HG02870 (cell line): ENCODE measurements around the gene INPP5J.

Experiments
- ATAC-seq: cut with Tn5 transposase; IDR thresholded peaks from one replicate; pipeline ENCODE4 v1.9.1; 2021; ENCODE audit warnings: mild to moderate bottlenecking, moderate library complexity; ENCODE audit not compliant: unreplicated experiment

INPP5J gene

DNA sequence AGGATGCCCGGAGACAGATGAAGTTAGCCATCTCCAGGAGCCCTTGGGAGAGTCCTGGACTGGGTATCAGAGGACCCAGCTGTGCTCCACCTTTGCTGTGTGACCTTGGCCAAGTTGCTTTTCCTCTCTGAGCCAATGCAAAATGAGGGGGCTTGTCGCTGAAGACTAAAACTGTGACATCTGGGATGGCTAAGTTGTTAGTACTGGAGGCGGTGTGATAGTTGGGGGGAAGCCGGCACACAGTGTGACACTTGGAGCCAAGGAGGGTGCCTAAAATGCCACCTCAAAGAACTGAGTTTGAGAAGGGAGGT is 481 bp downstream of the INPP5J start:
- ATAC-seq = no peak

DNA sequence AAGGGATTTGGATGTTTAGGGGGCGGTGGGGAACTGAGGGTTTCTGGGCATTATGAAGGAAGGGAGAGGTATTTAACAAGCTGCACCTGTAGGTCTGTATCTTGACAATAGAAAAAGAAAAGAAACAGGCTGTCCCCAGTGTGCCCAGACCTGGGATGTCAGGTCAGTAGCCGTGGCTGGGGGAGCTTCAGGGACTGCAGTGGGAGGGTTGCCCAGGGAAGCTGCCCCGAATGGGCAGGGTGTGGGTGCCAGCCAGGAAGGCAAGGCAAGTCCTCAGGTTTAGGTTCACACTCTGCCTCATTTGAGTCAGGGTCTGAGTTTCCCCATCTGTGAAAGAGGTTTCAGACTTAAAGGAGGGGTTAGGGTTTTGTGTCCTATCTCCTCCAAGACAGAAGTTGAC is 1.5 kb downstream of the INPP5J start:
- ATAC-seq = no peak

DNA sequence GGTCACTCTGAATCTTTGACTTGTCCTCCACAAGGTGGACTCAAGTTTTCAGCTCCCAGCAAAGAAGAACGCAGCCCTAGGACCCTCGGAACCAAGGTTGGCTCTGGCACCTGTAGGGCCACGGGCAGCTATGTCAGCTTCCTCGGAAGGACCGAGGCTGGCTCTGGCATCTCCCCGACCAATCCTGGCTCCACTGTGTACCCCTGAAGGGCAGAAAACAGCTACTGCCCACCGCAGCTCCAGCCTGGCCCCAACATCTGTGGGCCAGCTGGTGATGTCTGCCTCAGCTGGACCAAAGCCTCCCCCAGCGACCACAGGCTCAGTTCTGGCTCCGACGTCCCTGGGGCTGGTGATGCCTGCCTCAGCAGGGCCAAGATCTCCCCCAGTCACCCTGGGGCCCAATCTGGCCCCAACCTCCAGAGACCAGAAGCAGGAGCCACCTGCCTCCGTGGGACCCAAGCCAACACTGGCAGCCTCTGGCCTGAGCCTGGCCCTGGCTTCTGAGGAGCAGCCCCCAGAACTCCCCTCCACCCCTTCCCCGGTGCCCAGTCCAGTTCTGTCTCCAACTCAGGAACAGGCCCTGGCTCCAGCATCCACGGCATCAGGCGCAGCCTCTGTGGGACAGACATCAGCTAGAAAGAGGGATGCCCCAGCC is 2.2 kb downstream of the INPP5J start:
- no peak for ATAC-seq

DNA sequence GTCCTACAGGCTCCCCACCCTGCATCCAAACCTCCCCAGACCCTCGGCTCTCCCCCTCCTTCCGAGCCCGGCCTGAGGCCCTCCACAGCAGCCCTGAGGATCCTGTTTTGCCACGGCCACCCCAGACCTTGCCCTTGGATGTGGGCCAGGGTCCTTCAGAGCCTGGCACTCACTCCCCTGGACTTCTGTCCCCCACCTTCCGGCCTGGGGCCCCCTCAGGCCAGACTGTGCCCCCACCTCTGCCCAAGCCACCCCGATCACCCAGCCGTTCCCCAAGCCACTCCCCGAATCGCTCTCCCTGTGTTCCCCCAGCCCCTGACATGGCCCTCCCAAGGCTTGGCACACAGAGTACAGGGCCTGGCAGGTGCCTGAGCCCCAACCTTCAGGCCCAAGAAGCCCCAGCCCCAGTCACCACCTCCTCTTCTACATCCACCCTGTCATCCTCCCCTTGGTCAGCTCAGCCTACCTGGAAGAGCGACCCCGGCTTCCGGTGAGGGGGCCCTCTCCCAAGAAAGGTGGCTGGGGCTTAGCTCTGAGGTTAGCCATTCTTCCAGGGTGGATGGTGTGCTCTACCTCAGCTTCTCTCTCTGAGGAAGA is 2.9 kb downstream of the INPP5J start:
- ATAC-seq = no peak

DNA sequence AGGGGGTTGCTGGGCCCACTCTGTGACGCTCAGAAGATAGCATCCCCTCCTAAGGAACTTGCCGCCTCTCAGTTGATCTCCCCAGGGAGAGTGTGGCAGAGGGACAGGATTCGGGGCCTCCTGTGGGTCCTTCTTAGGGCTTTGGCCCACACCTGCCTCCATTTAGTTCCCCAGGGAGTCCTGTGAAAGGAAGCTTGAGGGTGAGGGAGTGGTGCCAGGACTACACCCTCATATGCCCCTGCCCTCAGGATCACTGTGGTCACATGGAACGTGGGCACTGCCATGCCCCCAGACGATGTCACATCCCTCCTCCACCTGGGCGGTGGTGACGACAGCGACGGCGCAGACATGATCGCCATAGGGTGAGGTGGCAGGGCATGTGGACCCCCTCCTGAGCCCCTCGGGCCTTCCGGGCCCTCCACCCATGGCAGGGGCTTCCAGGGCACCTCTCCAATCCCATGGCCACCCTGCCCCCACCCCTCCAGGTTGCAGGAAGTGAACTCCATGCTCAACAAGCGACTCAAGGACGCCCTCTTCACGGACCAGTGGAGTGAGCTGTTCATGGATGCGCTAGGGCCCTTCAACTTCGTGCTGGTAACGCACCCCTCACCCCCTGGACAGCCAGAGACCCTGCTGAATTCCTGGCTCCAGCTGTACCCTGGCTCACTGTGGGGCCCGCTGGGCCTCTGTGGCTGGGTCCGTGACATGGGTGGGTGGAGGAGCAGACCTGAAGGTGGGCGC is 3.5 kb downstream of the INPP5J start:
- ATAC-seq = no peak

DNA sequence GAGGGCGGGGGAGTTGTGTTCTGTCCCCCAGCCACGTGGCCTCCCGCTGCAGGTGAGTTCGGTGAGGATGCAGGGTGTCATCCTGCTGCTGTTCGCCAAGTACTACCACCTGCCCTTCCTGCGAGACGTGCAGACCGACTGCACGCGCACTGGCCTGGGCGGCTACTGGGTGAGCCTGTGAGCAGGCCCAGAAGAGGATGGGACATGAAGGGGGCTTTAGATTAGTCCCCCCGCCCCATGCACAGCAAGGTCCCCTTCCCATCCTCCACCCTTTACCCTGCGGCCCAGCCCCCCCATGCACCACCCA is 4.1 kb downstream of the INPP5J start:
- ATAC-seq = no peak

DNA sequence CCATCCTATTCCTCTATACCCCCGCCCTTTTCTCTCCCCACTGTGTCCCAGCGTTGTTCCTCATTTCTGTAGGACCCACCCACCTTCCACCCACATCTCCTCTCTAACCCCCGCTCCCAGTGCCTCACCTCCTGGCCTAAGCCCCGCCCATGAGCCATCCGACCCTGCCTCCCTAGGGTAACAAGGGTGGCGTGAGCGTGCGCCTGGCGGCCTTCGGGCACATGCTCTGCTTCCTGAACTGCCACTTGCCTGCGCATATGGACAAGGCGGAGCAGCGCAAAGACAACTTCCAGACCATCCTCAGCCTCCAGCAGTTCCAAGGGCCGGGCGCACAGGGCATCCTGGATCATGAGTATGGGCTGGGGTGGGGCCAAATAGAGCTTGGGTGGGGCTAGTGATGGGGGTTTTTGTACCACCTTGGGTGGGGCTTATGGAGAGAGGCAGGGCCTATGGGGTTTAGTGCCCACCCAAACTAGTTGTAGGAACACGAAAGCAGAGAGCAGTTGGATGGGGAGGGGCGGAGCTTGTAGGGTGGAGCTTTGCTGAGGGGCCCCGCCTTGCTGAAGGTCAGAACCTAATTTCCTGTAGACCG is 4.5 kb downstream of the INPP5J start:
- no peak for ATAC-seq

DNA sequence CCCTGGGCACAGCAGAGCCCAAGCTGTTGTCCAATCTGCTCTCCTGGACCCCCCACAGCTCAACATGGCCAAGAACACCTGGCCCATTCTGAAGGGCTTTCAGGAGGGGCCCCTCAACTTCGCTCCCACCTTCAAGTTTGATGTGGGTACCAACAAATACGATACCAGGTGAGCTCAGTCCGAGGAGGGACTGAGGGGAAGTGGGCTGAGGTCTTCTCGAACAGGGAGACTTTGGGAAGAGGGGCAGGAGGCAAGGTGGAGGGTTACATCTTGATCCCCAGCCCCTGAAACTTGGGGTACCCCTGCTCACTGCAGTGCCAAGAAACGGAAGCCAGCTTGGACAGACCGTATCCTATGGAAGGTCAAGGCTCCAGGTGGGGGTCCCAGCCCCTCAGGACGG is 5.4 kb downstream of the INPP5J start:
- no peak for ATAC-seq

DNA sequence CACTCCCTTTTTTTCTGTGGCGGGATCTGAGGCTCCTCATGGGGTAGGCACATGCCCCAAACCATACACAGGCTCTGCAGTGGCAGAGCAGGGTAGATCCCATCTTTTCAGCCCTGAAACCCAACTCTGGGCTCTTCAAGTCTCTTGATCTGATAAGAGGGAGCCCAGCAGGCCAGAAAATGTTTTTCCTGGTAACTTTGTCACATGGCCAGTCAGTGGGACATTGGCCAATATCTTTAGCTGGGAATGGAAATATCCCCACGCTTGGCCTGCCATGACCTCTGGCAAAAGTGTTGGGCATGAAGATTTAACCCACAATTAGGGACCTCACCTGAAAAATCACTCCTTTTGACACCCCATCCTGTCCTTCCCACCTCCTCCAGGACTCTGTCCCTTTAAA is 8.1 kb downstream of the INPP5J start:
- no peak for ATAC-seq

DNA sequence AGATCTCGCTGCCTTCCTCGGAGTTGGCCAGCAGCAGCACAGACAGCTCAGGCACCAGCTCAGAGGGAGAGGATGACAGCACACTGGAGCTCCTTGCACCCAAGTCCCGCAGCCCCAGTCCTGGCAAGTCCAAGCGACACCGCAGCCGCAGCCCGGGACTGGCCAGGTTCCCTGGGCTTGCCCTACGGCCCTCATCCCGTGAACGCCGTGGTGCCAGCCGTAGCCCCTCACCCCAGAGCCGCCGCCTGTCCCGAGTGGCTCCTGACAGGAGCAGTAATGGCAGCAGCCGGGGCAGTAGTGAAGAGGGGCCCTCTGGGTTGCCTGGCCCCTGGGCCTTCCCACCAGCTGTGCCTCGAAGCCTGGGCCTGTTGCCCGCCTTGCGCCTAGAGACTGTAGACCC is 11.1 kb downstream of the INPP5J start:
- no peak for ATAC-seq

DNA sequence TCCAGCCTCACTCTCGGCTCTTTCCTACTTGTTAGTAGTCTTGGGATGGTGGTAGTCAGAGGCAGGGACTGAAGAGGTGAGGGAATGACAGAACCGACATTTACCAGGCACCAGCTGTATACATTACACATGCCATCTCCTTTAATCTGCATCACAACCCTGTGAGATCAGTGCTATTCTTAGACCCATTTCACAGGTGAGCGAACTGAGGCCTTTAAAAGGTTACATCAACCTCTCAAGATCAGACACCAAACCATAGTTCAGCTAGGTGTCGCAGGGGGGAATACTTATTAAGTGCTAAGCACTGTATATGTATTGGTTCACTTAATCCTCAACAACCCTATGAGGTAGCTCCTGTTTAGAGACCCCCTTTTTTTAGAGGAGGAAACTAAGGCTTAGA is 11.9 kb downstream of the INPP5J start:
- no peak for ATAC-seq

DNA sequence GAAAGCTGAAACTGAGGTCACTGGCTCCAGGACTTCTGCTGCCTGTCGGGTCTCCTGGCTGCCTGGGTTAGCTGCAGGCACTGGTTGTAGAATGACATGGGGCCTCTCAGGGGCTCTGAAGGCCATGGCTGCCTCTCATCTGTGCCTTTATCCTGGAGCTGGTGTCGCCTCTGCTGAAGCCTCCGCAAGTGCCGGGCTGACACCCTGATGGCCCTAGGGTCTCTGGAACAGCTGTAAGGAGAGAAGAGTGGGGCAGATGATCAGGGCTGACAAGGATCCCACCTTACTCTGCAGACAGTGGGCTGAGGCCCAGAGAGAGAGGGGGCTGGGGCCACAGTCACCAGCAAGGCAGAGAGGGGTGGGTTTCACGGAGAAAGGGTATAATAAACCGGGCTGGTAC is 12.9 kb downstream of the INPP5J start:
- ATAC-seq = no peak

DNA sequence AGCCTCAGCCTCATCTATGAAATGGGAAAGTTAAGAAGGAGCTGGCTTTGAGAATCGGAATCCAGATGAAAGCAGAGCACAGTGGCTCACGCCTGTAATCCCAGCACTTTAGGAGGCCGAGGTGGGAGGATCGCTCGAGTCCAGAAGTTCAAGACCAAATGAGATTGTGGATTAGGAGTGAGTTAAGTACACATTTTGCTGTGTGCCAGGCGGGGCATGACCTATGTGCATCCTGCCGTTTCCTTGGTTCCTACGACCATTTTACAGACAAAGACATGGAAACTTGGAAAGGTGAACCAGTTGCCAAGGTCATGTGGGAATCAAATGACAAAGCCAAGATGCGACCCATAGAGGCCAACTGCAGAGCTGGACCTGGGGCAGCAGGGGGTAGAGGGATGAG is 13.4 kb downstream of the INPP5J start:
- no peak for ATAC-seq

DNA sequence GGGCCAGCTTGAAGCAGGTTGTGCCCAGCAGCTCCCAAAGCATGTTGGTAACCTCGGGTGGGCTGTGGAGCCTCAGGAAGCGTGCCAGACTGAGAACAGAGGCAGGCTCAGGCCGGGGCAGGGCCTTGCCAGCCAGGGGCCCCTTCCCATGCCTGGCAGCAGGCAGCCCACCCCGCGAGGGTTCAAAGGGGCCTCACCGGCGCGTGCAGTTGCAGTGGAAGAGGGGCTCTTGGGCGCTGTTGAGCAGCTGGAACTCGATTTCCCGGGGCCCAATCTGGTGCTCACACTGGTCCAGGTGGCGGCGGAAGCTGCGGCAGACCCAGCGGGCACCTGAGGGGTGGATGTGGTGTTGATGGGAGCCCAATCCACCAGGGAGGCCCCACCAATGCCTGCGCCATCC is 13.9 kb downstream of the INPP5J start:
- no peak for ATAC-seq

DNA sequence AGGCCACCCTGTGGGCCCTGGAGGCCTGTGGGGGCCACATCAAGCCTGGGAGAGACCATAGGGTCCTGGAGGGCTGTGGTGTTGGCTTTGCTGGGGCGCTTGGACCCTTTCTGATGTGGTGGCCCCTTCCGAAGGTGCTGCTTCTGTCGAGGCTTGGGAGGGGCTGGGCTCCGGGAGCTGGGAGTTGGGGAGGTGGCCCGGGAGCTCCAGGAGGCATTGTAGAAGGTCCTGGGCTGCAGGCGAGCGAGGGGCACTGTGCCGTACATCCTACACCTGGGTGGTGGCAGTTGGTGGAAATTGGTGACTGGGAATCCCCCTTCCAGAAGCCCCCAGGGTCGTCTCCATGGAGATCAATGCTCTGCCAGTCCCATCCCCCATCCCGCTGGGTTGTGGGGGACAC is 15.0 kb downstream of the INPP5J start:
- no peak for ATAC-seq

DNA sequence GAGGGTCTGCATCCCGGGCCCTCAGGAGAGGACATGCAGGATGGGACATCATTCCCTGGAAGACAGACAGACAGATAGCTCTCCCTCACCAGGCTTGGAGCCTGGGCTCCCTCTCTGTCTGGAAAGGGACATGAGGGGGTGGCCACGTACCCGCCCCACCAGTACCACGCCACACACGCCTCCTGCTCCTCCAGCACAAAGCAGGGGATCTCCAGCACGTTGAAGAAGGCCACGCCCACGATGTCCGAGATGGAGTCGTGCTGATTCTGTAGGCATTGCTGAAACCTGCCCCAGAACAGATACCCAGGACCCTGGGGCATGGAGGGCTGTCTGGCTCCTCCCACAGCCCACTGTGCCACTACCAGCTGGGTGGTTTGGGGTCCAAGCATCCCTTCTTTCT is 15.4 kb downstream of the INPP5J start:
- no peak for ATAC-seq

DNA sequence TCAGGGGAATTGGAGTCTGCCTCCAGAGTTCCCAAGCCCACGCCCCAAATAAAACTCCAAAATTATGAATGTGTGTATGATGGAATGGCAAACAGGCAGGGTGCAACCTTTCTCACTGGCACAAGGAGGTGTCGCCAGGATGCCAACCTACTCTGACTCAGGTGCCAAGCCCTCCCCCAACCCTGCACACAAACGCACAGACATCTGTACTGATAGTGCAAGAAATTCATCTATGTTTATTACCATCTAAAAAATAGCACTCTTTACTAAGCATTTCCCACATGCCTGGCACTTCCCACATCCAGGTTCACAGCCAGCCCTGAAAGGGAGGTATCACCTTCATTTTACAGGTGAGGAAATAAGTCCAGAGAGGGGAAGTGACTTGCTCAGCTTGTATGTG is 16.3 kb downstream of the INPP5J start:
- no peak for ATAC-seq

DNA sequence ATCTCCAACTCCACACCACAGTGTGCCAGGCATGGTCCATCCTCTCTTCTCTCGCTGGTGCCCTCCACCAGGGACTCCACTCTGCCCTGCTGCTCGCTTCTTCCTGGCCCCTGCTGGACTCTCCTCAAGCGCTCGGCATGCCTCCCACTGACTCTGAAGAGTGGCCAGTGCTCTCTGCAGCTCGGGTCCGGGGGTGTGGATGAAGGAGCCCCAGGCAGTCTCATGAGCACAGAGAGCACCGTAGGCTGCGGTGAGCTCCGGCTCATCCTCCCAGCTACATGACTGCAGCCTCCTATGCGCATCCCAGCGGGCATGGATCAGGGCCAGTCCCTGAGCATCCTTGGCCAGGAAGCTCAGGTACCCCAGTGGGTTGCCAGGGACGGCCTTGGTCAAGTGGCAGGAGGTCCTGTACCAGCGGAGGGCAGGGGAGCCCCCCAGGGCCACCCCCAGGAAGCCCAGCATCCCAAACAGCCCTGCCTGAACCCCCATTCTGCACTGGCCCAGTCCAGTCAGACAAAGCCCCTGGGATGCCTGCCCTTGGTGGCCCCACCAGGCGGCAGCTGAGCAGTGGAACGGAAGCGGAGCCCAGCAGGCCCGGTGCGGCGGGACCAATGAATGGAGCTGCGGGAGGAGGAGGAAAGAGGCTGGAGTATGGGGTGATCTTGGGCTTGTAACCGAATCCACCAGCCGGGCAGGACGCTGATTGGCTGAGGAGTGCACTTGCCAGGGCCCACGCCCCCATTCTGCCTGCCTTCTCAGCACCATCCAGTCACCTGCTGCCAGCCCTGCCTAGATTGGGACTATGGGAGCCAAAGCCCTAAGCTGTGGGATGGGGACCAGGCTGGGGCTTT is 17.3 kb downstream of the INPP5J start, which contains the start of gene PLA2G3:
PLA2G3 (minus strand) TSS at position 643 of the 851 bp plus-strand sequence; CDS start at position 489, 154 bp downstream.
- no peak for ATAC-seq

DNA sequence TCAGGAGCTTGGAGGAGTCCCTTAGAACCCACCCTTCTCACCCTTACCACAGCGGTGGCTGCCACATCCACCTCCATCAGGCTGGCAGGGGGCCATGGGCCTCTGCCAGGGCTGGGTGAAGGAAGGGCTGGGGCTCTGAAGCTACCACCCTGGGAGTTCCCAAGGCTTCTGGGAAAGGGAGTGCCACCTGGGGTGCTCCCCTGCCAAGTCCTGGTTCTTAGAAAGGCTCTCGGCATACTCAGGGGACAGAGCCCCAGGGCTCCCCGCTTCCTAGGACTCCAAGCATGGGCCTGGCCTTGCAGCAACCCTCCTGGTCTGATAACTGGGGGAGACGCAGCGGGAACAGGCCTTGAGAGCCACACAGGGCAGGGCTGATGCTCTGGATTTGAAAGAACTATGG is 18.0 kb downstream of the INPP5J start:
- no peak for ATAC-seq

DNA sequence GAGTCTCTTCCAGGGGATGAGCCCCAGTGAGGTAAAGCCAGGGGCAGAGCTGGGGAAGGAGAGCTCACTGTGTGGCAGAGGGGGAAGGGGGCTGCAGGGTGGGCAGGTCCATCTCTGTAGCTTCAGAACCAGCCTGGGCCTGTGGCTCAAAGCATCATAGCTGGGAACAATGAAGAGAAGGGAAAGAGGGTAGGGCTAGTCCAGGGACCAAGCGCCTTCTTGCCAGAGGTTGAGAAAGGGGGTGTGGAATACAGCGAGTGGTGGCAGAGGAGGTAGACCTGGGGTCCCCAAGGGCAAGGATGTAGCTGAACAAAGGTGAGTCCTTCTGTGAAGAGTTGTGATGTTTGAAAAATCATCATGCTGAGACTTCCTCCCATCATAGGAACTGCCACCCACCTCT is 18.8 kb downstream of the INPP5J start:
- no peak for ATAC-seq

DNA sequence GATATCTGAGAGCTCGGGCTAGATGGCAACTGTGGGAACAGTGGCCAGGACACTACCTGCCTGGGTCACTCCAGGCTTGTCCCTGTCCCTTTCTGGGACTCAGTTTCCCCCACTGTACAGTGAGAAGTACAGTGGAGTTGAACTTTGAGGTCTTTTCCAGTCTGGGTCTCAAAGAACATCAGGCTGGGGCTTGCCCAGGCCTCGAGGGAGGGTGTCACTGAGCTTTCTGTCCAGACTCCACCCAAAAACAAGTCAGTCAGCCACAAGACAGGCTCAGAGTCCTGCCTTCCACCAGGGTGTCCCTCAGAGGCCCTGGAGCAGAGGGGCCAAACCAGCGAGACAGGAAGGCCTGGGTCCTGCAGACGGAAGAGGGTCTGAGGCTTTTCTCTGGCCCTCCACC is 19.5 kb downstream of the INPP5J start:
- ATAC-seq = no peak
